ENCODE data around the gene DNAAF1. TPM values are rescaled to one million over a fixed set of nuclear protein-coding genes. Genes with fewer than 3 reads are reported as not detected.
A peak's percentile ranks its signal among the peaks of the same experiment; 100 is the strongest.

DNAAF1 gene
- total RNA-seq, 2 donors from 2014 or later: not detected

DNA sequence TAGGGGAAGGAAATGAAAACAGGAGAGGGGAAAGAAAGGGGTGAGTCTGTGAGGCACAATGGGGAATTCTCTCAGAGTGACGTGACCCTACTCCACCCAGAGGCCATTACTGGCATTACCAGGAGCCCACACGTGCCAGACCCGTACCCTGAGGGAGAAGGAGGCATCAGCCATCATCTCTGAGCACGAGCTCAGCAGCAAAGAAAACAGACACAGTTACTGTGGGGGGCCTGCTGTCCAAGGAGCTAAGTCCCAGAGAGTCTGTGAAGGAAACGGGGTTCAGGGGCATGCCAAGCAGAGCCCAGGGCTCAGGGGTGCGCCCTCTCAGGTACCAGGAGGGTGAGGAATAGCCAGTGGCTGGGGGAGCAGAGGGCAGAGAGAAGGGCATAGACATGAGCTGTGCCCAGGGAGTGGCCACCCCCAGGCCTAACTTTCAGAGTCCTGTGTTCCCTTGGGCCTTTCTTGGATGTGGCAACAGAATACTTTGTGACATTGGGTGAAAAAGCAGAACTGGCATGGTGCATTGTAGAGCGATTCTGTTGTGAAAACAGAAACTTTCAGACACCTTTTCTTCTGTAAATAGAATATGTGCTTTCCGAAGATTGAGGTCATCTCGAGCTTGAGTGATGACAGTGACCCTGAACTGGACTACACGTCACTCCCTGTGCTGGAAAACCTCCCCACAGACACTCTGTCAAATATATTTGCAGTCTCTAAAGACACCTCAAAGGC, 30.4 kb downstream of the DNAAF1 start:
- Mint-ChIP-seq H3K9me3 (no peaks in the 10 kb centered on the region), H3K27ac (peak overlapping the region in 1 of 2 donors; percentile 1), H3K36me3 (no peaks in the 10 kb centered on the region)
- peak in 1 of 2 donors; percentile 47 for DNase-seq (ENCODE audit: low spot score in 2 of 2)
- peak; percentile 71 to 79 for ATAC-seq

DNA sequence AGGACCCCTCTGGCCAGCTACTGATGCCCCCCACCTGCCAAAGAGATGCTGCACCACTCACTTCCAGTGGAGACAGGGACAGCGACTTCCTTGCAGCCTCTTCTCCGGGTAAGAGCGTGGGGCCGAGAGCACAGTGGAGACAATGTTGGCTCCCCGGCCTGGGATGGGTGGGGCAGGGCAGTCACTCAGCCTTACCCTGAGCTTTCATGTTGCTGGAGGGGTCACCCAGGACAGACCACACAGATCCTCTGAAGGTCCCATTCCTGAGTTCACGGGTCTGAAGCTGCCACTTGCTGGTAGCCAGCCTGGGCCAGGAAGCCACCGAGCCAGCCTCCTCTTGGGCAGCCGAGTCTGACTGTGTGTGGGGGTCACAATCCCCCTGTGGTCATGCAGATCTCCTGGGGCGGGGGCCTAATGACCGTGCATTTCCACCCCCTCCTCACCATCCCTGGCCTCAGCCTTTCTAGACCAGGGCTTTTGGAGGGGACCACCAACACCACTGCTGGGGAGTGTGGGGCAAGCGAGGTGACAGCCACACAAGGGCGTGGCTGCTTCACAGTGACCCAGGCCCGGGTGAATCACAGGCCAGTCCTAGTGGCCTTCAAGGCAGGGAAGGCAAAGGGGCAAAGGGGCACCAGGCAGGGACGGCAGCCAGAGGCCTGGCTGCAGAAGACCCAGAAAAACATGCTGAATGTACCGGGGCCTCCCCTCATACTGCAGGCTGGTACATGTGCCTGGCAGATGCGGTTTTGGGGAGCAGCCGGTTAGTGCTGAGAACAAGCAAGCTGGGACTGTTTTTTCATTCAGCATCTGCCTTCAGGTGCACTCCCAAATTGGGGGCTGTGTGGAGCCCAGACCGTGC, 31.3 kb downstream of the DNAAF1 start:
- no peaks in the 10 kb centered on the region for H3K36me3 Mint-ChIP-seq
- ATAC-seq (no peak), DNase-seq (ENCODE audit: low spot score in 2 of 2) (no peak)
- no peaks in the 10 kb centered on the region for H3K9me3 Mint-ChIP-seq
- H3K27ac Mint-ChIP-seq: no peak overlapping the region

DNA sequence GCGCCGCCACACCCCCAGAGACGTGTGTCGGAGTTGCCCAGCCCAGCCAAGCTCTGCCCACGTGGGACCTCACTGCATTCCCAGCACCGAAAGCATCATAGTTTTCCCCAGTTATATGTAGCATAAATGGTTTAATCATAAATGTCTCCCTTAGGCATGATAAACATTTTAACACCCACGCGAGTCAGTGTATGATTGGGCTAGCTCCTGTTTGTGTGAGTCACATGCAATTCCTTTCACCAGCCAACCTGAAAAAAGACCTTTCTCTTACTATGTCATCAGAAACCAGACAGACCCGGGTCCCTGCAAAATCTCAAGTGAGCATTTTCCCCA, 32.6 kb downstream of the DNAAF1 start:
- DNase-seq (ENCODE audit: low spot score in 2 of 2) (no peak), ATAC-seq (peak; percentile 29 to 70)
- H3K27ac Mint-ChIP-seq: peak overlapping the region; percentile 33 to 59
- no peaks in the 10 kb centered on the region for H3K9me3 Mint-ChIP-seq
- H3K36me3 Mint-ChIP-seq: no peaks in the 10 kb centered on the region

DNA sequence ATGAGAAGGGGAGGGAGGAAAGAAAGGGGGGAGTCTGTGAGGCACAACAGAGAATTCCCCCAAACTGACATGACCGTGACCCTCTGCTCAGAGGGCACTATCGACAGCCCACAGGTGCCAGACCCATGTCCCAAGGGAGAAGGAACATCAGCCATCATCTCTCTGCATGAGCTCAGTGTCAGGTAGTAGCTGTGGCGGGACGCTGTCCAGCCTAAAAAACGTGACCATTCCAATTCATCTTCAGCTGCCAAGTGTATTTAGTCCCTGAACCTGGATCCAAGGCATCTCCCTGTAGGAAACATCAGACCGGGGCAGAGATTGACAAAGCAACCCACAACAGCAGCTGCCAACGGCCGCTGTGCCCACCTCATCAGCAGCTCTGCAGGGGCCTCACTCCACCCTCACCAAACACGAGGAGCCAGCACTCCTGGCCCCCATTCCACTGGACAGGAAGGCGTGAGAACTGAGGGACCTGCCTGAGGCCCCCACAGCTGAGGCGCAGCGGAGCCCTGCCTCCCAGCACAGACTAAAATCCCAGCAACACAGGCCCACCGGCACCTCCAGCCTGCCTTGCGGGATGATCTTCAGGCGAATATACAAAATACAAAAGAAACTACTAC, 33.1 kb downstream of the DNAAF1 start:
- peak overlapping the region; percentile 33 to 59 for H3K27ac Mint-ChIP-seq
- H3K9me3 Mint-ChIP-seq: no peaks in the 10 kb centered on the region
- no peaks in the 10 kb centered on the region for H3K36me3 Mint-ChIP-seq
- no peak for DNase-seq (ENCODE audit: low spot score in 2 of 2)
- ATAC-seq: no peak

DNA sequence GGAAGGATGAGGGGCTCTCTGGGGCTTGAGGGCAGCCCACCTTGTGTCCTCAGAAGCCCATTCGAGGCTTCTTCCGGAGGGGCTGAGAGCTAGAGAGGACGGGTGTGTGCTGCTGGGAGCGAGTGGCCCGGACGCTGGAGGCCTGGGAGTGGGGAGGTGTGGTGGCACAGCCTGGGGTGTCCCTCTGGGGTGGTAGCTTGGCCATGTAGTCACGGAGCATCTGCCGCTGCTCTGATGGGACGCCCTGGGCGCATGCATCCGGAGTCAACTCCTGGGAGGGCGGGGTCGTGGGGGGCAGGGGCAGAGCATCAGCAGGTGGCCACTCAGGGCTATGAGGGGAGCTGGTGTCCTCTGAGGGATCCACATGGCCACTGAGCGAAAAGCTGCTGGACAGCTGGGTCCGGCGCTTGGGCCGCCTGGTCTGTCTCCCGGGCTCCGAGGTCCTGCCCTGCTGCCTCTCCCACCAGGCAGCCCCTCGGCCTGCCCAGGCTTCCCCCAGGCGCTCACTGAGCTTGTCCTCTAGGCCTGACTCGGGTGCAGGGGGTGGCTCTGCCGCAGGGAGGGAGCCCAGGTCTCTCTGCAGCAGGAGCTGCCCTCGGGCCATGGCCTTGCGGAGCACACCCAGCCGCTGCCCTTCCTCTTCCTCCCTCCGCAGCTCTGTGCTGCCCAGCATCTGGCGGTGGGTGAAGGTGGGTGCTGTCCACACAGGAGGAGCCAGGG, 33.9 kb downstream of the DNAAF1 start:
- peak overlapping the region in 1 of 2 donors; percentile 59 for H3K27ac Mint-ChIP-seq
- no peak for ATAC-seq
- peaks cover 0 to 2% of the 10 kb centered on the region in 2 donors for H3K36me3 Mint-ChIP-seq

DNA sequence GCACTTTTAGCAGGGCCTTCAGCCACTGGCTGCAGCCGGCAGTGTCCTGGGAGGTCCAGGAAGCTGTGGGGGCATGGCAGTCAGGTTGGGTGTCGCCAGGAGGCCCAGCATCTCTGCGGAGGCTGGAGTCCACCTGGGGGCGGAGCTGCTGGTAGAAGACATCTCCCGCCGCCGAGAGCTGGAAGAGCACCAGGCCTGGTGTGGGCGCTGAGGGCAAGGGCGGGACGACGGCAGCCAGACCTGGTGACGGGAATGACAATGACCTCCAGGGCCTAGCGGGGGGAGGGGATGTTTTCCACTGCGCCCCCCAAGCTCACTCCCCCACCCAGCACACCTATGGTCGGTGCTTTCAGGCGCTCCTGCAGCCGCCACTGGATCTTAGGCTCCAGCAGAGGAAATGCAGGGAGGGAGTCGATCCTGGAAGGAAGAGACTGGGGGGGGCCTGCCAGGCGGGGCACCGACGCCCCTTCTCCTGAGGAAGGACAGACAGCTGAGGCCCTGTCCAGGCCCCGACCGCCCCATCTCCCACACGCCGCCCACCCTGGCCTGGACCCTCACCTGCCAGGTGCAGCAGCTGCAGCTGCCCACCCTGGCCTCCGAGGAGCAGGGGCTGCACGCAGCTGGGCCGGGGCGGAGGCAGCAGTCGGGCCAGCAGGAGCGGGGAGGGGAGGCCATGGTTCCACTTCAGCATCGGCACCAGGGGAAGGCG, 34.7 kb downstream of the DNAAF1 start:
- H3K27ac Mint-ChIP-seq: no peak overlapping the region

More for the DNA sequence above, 33.9 kb downstream of the DNAAF1 start:
- DNase-seq (ENCODE audit: low spot score in 2 of 2): no peak
- no peaks in the 10 kb centered on the region for H3K9me3 Mint-ChIP-seq

DNA sequence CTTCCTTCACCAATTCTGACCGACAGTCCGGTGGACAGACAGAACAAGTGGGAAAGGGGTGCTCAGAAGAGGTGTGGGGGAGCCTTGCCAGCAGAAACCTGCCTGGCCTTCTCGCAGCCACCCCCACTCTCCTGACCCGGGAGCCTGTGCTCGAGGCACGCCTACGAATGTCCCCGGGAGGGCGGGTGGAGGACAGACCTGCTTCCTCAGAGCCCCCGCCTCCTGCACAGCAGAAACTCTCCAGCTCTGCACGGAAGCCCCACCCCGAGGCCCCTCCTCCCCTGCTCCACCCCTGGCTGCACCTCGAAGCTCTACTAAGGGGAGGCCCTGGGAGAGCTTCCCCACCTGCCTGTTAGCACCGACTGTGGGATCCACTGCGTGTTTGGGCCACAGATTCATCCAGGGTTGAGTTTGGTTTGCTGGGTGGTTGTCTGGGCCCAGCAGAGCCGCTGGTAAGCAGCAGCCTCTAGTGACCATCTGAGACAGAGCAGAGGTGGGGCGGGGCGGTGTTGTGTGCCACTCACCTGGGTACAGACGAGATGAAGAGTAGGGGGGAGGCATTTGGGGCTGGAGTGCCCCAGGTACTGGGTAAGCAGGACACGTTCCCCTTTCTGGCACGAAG, 35.5 kb downstream of the DNAAF1 start:
- no peaks in the 10 kb centered on the region for H3K9me3 Mint-ChIP-seq
- no peak for DNase-seq (ENCODE audit: low spot score in 2 of 2)
- no peak overlapping the region for H3K27ac Mint-ChIP-seq
- no peak for ATAC-seq
- peaks cover 0 to 14% of the 10 kb centered on the region in 2 donors for H3K36me3 Mint-ChIP-seq

More for the DNA sequence above, 34.7 kb downstream of the DNAAF1 start:
- no peak for ATAC-seq
- H3K36me3 Mint-ChIP-seq: peaks cover 0 to 9% of the 10 kb centered on the region in 2 donors
- no peaks in the 10 kb centered on the region for H3K9me3 Mint-ChIP-seq
- DNase-seq (ENCODE audit: low spot score in 2 of 2): no peak

DNA sequence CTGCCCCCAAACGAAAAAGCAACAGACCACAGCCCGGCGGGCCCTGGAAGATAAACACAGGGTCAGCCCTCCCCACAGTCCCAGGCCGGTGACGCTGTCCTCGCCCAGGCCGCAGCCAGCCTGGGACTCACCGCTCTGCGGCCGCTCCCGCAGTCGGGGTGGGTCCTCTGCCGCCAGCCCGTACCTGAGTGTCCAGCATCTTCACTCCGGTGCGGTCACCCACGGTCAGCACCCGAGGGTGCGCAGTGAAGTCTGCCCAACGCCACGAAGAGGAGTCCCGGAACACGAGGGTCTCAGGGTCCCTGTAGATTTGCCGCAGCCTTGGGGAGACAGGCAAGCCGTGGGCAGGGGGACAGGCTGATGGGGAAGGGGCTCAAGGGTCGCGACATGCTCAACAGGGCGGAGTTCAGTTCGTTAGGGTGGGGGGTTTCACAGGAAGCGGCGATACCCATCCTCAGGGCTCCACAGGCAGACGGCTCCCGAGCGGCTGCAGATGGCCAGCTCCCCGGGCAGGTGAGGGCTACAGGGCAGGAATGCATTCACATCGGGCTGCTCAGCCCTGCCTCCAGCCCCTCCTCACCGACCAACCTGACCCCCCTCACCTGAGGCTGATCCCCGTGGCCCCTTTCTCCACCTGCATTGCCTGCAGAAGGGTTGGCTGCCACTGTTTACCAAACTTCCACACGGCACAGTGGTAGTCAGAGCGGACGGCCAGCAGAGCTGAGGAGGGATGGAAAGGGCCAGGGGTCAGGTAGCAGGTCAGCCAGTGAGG, 36.2 kb downstream of the DNAAF1 start:
- no peak overlapping the region for H3K27ac Mint-ChIP-seq

DNA sequence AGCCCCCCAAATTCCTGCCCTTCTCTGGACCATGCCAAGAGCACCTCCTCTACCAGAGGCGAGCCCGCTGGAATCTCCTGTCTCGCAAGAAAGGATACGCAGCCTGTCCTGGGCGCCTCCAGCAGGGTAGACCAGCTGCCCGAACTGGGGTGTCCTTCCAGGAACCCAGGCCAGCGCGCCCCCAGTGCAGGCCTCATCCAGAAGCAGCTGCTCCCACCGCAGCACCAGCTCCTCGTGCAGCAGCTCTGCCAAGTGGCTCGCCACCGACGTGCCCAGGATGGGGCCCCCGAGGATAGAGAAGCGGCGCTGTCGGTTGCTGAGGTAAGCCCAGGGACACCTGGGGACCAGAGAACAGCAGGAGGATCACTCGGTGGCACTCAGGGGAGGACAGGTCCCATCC, 37.0 kb downstream of the DNAAF1 start:
- ATAC-seq (no peak), DNase-seq (ENCODE audit: low spot score in 2 of 2) (no peak)
- Mint-ChIP-seq H3K36me3 (peaks cover 5 to 19% of the 10 kb centered on the region in 2 donors), H3K27ac (no peak overlapping the region), H3K9me3 (no peaks in the 10 kb centered on the region)

More for the DNA sequence above, 36.2 kb downstream of the DNAAF1 start:
- DNase-seq (ENCODE audit: low spot score in 2 of 2) (no peak), ATAC-seq (no peak)
- Mint-ChIP-seq H3K36me3 (peaks cover 0 to 14% of the 10 kb centered on the region in 2 donors), H3K9me3 (no peaks in the 10 kb centered on the region)

DNA sequence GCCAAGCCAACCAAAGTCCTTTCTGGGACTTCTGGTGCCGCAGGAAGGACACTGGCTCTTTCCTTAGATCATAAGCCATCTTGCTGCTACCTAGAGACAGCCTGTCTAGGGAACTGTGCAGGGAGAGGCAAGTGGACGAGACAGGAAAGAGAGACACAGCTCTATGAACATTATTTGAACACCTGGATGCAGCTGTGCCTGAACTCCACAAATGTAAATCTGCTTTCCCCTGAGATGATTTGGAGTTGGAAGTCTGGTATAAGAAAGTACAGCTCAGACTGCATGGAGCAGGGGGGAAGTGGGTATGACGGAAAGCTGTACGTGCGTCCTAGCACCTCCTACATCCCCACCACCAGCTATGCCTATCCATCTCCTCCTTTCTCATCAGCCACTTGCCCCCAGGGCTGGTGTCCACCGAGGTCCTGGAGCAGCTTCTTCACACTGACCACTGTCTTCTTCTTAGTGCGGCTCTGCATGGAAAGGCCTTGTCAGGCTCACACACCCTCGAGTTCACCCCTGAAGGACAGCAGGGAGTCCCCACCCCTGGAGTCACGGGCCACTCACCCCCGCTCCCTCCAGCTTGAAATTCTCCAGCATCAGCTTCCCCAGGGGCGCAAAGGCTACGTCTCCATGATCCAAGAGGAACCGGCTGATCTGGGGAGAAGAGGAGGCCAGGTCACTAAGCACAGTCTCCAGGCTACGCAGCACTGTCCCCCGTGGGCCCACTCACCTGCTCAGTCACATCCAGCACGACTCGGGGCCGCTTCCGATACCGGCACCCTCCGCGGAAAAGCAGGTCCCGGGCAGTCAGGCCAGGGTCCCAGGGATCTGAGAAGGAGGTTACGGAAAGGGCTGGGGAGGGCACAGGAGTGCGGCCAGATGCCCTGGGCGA, 37.8 kb downstream of the DNAAF1 start:
- DNase-seq (ENCODE audit: low spot score in 2 of 2) (no peak), ATAC-seq (no peak)
- peak overlapping the region in 1 of 2 donors; percentile 48 for H3K27ac Mint-ChIP-seq
- H3K36me3 Mint-ChIP-seq: peaks cover 5 to 19% of the 10 kb centered on the region in 2 donors
- H3K9me3 Mint-ChIP-seq: no peaks in the 10 kb centered on the region

DNA sequence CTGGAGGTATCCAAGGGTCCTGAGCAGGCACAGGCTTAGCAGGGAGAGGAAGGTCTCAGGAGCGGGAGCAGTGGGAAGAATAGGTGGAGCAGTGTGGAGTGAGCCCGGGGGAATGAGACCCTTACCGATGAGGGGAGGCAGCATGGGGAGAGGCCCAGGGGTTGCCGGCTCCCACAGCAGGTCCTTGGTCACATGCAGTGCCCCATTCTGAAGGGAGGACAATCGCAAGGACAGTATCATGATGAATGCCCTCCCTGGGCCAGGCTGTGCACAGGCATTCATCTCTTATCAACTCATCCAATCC, 38.4 kb downstream of the DNAAF1 start:
- no peaks in the 10 kb centered on the region for H3K9me3 Mint-ChIP-seq
- peak overlapping the region in 1 of 2 donors; percentile 48 for H3K27ac Mint-ChIP-seq
- DNase-seq (ENCODE audit: low spot score in 2 of 2): no peak
- H3K36me3 Mint-ChIP-seq: peaks cover 5 to 19% of the 10 kb centered on the region in 2 donors
- ATAC-seq: no peak

DNA sequence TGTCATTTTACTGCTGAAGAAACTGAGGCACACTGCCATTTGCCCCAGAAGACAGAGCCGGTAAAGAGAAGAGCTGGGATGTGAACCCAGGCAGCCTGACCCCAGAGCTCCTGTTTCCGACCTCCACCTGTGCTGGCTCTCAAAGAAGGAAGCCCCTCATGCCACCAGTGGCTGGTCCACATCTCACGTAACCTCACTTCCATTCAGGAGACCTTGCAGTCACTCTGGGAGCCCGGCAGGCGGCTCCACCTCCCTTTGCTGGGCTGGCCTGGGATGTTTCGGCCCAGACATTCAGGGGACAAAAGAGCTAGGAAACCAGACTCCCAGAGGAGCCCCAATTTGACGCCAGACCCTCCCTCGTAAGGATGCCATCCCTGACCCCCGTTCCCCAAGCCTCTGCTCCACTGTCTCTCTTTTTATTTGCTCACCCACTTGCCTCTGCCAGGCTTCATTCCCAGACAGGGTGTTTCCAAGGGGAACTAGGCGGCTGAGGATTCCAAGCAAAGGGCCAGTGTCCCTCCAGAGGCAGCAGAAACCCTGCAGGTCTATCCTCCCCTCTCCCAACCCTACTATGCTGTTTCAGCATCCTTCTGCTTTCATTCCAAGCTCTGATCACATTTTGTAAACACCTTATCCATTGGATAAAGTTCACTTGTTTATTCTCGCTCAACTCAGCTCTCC, 38.9 kb downstream of the DNAAF1 start:
- ATAC-seq (no peak), DNase-seq (ENCODE audit: low spot score in 2 of 2) (no peak)
- Mint-ChIP-seq H3K9me3 (no peaks in the 10 kb centered on the region), H3K36me3 (peaks cover 5 to 19% of the 10 kb centered on the region in 2 donors), H3K27ac (peak overlapping the region; percentile 82 to 95)

DNA sequence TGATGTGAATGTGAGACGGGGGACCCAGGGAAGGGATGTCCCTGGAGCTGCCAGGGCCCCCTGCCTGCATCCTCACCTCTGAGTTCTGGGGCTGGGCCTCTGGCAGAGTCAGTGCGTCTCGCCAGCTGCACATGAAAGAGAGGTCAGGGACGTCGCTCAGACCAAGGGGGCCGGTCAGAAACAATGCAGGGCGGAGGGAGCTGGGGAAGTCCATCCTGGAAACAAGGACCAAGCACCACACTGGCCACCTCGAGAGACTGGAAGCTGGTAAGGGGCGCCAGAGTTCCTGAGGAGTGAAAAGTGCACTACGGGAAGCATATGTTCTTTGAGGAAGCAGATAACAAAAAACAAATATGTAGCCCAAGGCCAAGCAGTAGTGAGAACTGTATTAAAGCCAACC, 39.7 kb downstream of the DNAAF1 start:
- no peak for ATAC-seq
- H3K27ac Mint-ChIP-seq: peak overlapping the region; percentile 82 to 95
- H3K9me3 Mint-ChIP-seq: no peaks in the 10 kb centered on the region

More for the DNA sequence above, 39.7 kb downstream of the DNAAF1 start:
- DNase-seq (ENCODE audit: low spot score in 2 of 2): no peak
- H3K36me3 Mint-ChIP-seq: peaks cover 5 to 19% of the 10 kb centered on the region in 2 donors
